ENCODE measurements around the gene ZSCAN10. TPM values are rescaled to one million over a fixed set of nuclear protein-coding genes. Genes with fewer than 3 reads are reported as not detected.
"Not testable (repeated sequence)": the region's sequence is repeated elsewhere in the genome, so short reads cannot be mapped to it uniquely, and the experiment has no call there.

ZSCAN10 gene
- total RNA-seq, 2 donors from 2014 or later: not detected

GRCh38 chr16:3086596-3087242, 12.4 kb downstream of the ZSCAN10 start:
- no peak for DNase-seq (ENCODE audit: low spot score)
- peak overlapping the region; percentile 24 to 42 for H3K4me3 ChIP-seq
- no peak for TF ChIP-seq CTCF (IDR thresholded peaks at IDR 0.05)
- no peaks in the 10 kb centered on the region for H3K27me3 ChIP-seq
- H3K27ac ChIP-seq: peak overlapping the region; percentile 63 to 73
- no peaks in the 10 kb centered on the region for H3K9me3 ChIP-seq
- H3K4me1 ChIP-seq: peaks cover 0 to 26% of the 10 kb centered on the region in 2 donors
- H3K36me3 ChIP-seq: no peaks in the 10 kb centered on the region

- TF ChIP-seq CTCF (IDR thresholded peaks at IDR 0.05): no peak
- peak overlapping the region; percentile 63 to 73 for H3K27ac ChIP-seq
- no peaks in the 10 kb centered on the region for H3K9me3 ChIP-seq
- H3K36me3 ChIP-seq: no peaks in the 10 kb centered on the region
- peaks cover 0 to 26% of the 10 kb centered on the region in 2 donors for H3K4me1 ChIP-seq
- H3K4me3 ChIP-seq: peak overlapping the region; percentile 24 to 42
- H3K27me3 ChIP-seq: no peaks in the 10 kb centered on the region
- no peak for DNase-seq (ENCODE audit: low spot score)
Observed at GRCh38 chr16:3085868-3086595, 13.1 kb downstream of the ZSCAN10 start.

- H3K27ac ChIP-seq: no peak overlapping the region
- no peak for DNase-seq (ENCODE audit: low spot score)
- no peaks in the 10 kb centered on the region for H3K27me3 ChIP-seq
- H3K4me3 ChIP-seq: no peak overlapping the region
- peaks cover 0 to 26% of the 10 kb centered on the region in 2 donors for H3K4me1 ChIP-seq
- H3K9me3 ChIP-seq: no peaks in the 10 kb centered on the region
- no peak for TF ChIP-seq CTCF (IDR thresholded peaks at IDR 0.05)
- no peaks in the 10 kb centered on the region for H3K36me3 ChIP-seq
Observed at GRCh38 chr16:3084969-3085670, 14.0 kb downstream of the ZSCAN10 start.

- Histone ChIP-seq H3K27ac (no peak overlapping the region), H3K9me3 (no peaks in the 10 kb centered on the region), H3K27me3 (no peaks in the 10 kb centered on the region), H3K4me1 (peaks cover 0 to 26% of the 10 kb centered on the region in 2 donors), H3K36me3 (no peaks in the 10 kb centered on the region), H3K4me3 (no peak overlapping the region)
- no peak for TF ChIP-seq CTCF (IDR thresholded peaks at IDR 0.05)
- no peak for DNase-seq (ENCODE audit: low spot score)
Observed at GRCh38 chr16:3084491-3084890, 14.6 kb downstream of the ZSCAN10 start.

- not testable (repeated sequence) for H3K9me3 ChIP-seq; DNase-seq (ENCODE audit: low spot score); H3K27me3 ChIP-seq; H3K4me3 ChIP-seq; H3K36me3 ChIP-seq; H3K27ac ChIP-seq
- H3K4me1 ChIP-seq: peaks cover 0 to 24% of the 10 kb centered on the region in 2 donors
Observed at GRCh38 chr16:3083408-3083807, 15.7 kb downstream of the ZSCAN10 start.

GRCh38 chr16:3081957-3082356, 17.1 kb downstream of the ZSCAN10 start:
- H3K27ac ChIP-seq; H3K9me3 ChIP-seq; H3K27me3 ChIP-seq; H3K4me1 ChIP-seq; H3K36me3 ChIP-seq; H3K4me3 ChIP-seq; DNase-seq (ENCODE audit: low spot score): not testable (repeated sequence)

Data from right atrium auricular region (tissue), 2 donors.